ENCODE measurements around the gene ZNF587B. TPM values are rescaled to one million over a fixed set of nuclear protein-coding genes. Genes with fewer than 3 reads are reported as not detected.
A peak's percentile ranks its signal among the peaks of the same experiment; 100 is the strongest.

Gene ZNF587B
- total and polyA plus RNA-seq, 9 of the 15 experiments (the other 6 are each of a cell fraction or from before 2014, with no cell fraction given), result 7.4 to 37.5 (median 20.8) TPM

GRCh38 chr19:57870225-57870624 lies 40.1 kb downstream of the ZNF587B start (continued):
- no peak for TF ChIP-seq ZNF277 (CRISPR knock-in tag; IDR thresholded peaks at IDR 0.05; ENCODE audit: borderline replicate concordance)

GRCh38 chr19:57872450-57872849 lies 42.4 kb downstream of the ZNF587B start:
- H3K9ac ChIP-seq (ENCODE audit: insufficient read depth in 1 of 2, low read depth in 2 of 2, low read length in 2 of 2), result no peak overlapping the region
- in situ Hi-C loops (cut with MboI), result no loop called here
- H3K9me3 ChIP-seq (replicated peaks; ENCODE audit: control insufficient read depth, insufficient read depth, low read depth, low read length), result peaks cover 17% of the 10 kb centered on the region
- H3K27ac ChIP-seq (ENCODE audit: extremely low read depth, low read depth, low read length), result no peak overlapping the region
- BruUV-seq (replicated peaks), result no TSS peak
- no peak for DNase-seq (ENCODE audit: extremely low read depth in 1 of 4, low spot score in 3 of 4)
- intact Hi-C loops (cut with micrococcal nuclease), result no loop called here
- no peak for FAIRE-seq
- H3K27me3 ChIP-seq (ENCODE audit: control insufficient read depth in 2 of 2, insufficient read depth in 2 of 2, low read length in 2 of 2), result no peaks in the 10 kb centered on the region
- ChIA-PET CTCF (ENCODE audit: low intra/inter-chr PET ratio) (no interaction called here), POLR2A (interaction anchor here (0.7 kb wide), 1 partner anchor 637 kb away, joined by 3 read pairs; no protein-coding TSS in a partner anchor)
- no peak for TF ChIP-seq NKRF (IDR thresholded peaks at IDR 0.05; ENCODE audit: borderline replicate concordance)
- no peak for TF ChIP-seq CEBPB (tag; IDR thresholded peaks at IDR 0.05)
- peak; percentile 81 for TF ChIP-seq ZNF75A (CRISPR knock-in tag; IDR thresholded peaks at IDR 0.05)
- no peak for TF ChIP-seq ZNF263 (CRISPR knock-in tag; IDR thresholded peaks at IDR 0.05; ENCODE audit: borderline replicate concordance)
- TF ChIP-seq HES1 (IDR thresholded peaks at IDR 0.05; ENCODE audit: low read depth), result no peak
- no peak for TF ChIP-seq GTF2E2 (tag; IDR thresholded peaks at IDR 0.05)
- no peak for TF ChIP-seq FOXA3 (CRISPR knock-in tag; conservative IDR thresholded peaks at IDR 0.05 in 1 of 2, IDR thresholded peaks at IDR 0.05 in 1 of 2)
- TF ChIP-seq HNRNPK (IDR thresholded peaks at IDR 0.05; ENCODE audit: low read depth, low read length, poor library complexity, severe bottlenecking), result no peak
- no peaks in the 10 kb centered on the region for H4K20me1 ChIP-seq (replicated peaks; ENCODE audit: control insufficient read depth, insufficient read depth, low read length)
- no peaks in the 10 kb centered on the region for H3K79me2 ChIP-seq (ENCODE audit: control insufficient read depth, insufficient read depth, low read length)
- H3K9me1 ChIP-seq (ENCODE audit: control insufficient read depth, insufficient read depth, low read length), result no peaks in the 10 kb centered on the region
- H3K4me2 ChIP-seq (ENCODE audit: insufficient read depth, low read length), result no peak overlapping the region
- H3K4me1 ChIP-seq (replicated peaks in 1 of 2; ENCODE audit: control insufficient read depth in 2 of 2, insufficient read depth in 2 of 2, low read length in 2 of 2), result no peaks in the 10 kb centered on the region
- no peak overlapping the region for H2AFZ ChIP-seq (ENCODE audit: low read depth, low read length)
- peaks cover 5% of the 10 kb centered on the region; the same call in 2 of the 3 replicates for H3K36me3 ChIP-seq (ENCODE audit: control insufficient read depth, insufficient read depth, low read length)
- no peak for ATAC-seq
- H3K4me3 ChIP-seq, result no peak overlapping the region
